Esophagus muscularis mucosa (tissue), 4 donors: ENCODE data around the gene CHST12. TPM values are rescaled to one million over a fixed set of nuclear protein-coding genes. Genes with fewer than 3 reads are reported as not detected.

ENCODE experiments used
- DNase-seq: peaks from one replicate; pipeline ENCODE4 v3.0.0-alpha.2; 2017; ENCODE audit errors: extremely low spot score
- H3K27ac ChIP-seq, 4 donors: fragments of 200-600 bp; sonication (generic); replicated peaks in 1 of 4; 1 replicate in 3 of 4; 2 replicates in 1 of 4; pipeline ENCODE4 v1.5.1; 2016 to 2019; ENCODE audit warnings: mild to moderate bottlenecking in 1 of 4
- H3K27me3 ChIP-seq, 4 donors: fragments of 200-600 bp; sonication (generic); one replicate each; pipeline versions ENCODE4 v1.5.1 to v1.6.0; 2016 to 2019
- H3K36me3 ChIP-seq, 4 donors: fragments of 200-600 bp; sonication (generic); one replicate each; pipeline ENCODE4 v1.5.1; 2016 to 2019
- H3K4me1 ChIP-seq, 4 donors: fragments of 200-600 bp; sonication (generic); one replicate each; pipeline ENCODE4 v1.5.1; 2016 to 2019
- H3K4me3 ChIP-seq, 4 donors: fragments of 200-600 bp; sonication (generic); 1 replicate in 2 of 4; 2 replicates in 2 of 4; pipeline ENCODE4 v1.5.1; 2016 to 2019; ENCODE audit warnings: mild to moderate bottlenecking in 4 of 4, moderate library complexity in 1 of 4
- H3K9me3 ChIP-seq, 4 donors: fragments of 200-600 bp; sonication (generic); 1 replicate in 3 of 4; 2 replicates in 1 of 4; pipeline ENCODE4 v1.5.1; 2016 to 2019
- CTCF ChIP-seq, 3 experiments: fragments of 200-600 bp in 2 of 3; fragments of 450-650 bp in 1 of 3; sonication (generic) in 2 of 3; IDR thresholded peaks; one replicate each; pipeline ENCODE4 v1.5.1; 2017 to 2019; ENCODE audit warnings: antibody characterized with exemption in 3 of 3, mild to moderate bottlenecking in 2 of 3, moderate library complexity in 1 of 3
- EP300 ChIP-seq: sonication (generic); formaldehyde crosslinking; IDR thresholded peaks from one replicate; pipeline ENCODE4 v1.6.1; 2017; ENCODE audit warnings: antibody characterized with exemption
- POLR2A ChIP-seq: fragments of 450-650 bp; IDR thresholded peaks from one replicate; pipeline ENCODE4 v1.6.1; 2017; ENCODE audit warnings: antibody characterized with exemption, moderate library complexity, mild to moderate bottlenecking, low read depth
- POLR2AphosphoS5 ChIP-seq, 2 donors: sonication (generic); formaldehyde crosslinking; IDR thresholded peaks; one replicate each; pipeline ENCODE4 v1.6.1; 2017; ENCODE audit warnings: antibody characterized with exemption in 2 of 2
- WGBS: methylation state at CpG from one replicate; pipeline ENCODE4 v1.1.5; 2018; 5-methylcytosine and 5-hydroxymethylcytosine counted together
- intact Hi-C: fragments of 100-400 bp; cut with DNase I; formaldehyde crosslinking; loops from one replicate; pipeline ENCODE4 v1.15.1; 2023
- total RNA-seq, 4 donors: library from RNA; depleted of rRNA; stranded (reverse); fragments of >200 nt; gene quantifications; one replicate each; pipeline versions ENCODE4 v1.1.0 to v1.2.1, GENCODE V29; 2016

The CHST12 gene
- total RNA-seq, 4 donors from 2014 or later: 6.6 to 24.0 (median 14.8) TPM

GRCh38 chr7:2431260-2431867 is 28.0 kb downstream of the CHST12 start:
- Histone ChIP-seq H3K36me3 (peaks cover 18 to 41% (median 37%) of the 10 kb centered on the region in 4 donors), H3K4me3 (no peak overlapping the region), H3K4me1 (no peaks in the 10 kb centered on the region), H3K27ac (no peak overlapping the region), H3K27me3 (no peaks in the 10 kb centered on the region), H3K9me3 (peaks cover 0 to 12% (median 0%) of the 10 kb centered on the region in 4 donors)
- intact Hi-C loops: no loop called here
- no peak for DNase-seq
- 81% methylated on average over 3 of the region's 3 CpGs for WGBS
- no peak for TF ChIP-seq POLR2AphosphoS5 (IDR thresholded peaks at IDR 0.05)
- peak in 1 of 3 experiments; percentile 39 for TF ChIP-seq CTCF (IDR thresholded peaks at IDR 0.05)

- H3K4me1 ChIP-seq: peaks cover 0 to 8% (median 3%) of the 10 kb centered on the region in 4 donors
- WGBS: 98% methylated on average over 73 of the region's 85 CpGs
Measured at GRCh38 chr7:2432910-2433712, 29.7 kb downstream of the CHST12 start.

GRCh38 chr7:2433713-2434550 is 30.5 kb downstream of the CHST12 start:
- Histone ChIP-seq H3K27me3 (no peaks in the 10 kb centered on the region), H3K9me3 (peaks cover 0 to 12% (median 0%) of the 10 kb centered on the region in 4 donors), H3K27ac (no peak overlapping the region), H3K36me3 (peaks cover 18 to 61% (median 41%) of the 10 kb centered on the region in 4 donors), H3K4me1 (peaks cover 0 to 15% (median 5%) of the 10 kb centered on the region in 4 donors), H3K4me3 (no peak overlapping the region)
- WGBS: 95% methylated on average over 42 of the region's 42 CpGs
- no peak for DNase-seq
- TF ChIP-seq CTCF (IDR thresholded peaks at IDR 0.05) (no peak), EP300 (no peak), POLR2AphosphoS5 (IDR thresholded peaks at IDR 0.05) (no peak), POLR2A (no peak)
- intact Hi-C loops: no loop called here

More at GRCh38 chr7:2432910-2433712, 29.7 kb downstream of the CHST12 start:
- no peak overlapping the region for H3K27ac ChIP-seq
- H3K36me3 ChIP-seq: peaks cover 18 to 57% (median 41%) of the 10 kb centered on the region in 4 donors
- no peak for TF ChIP-seq CTCF (IDR thresholded peaks at IDR 0.05)
- TF ChIP-seq POLR2A: no peak
- no peak for TF ChIP-seq EP300
- DNase-seq: no peak
- no peak overlapping the region for H3K4me3 ChIP-seq
- peaks cover 0 to 12% (median 0%) of the 10 kb centered on the region in 4 donors for H3K9me3 ChIP-seq
- intact Hi-C loops: no loop called here
- H3K27me3 ChIP-seq: no peaks in the 10 kb centered on the region

- H3K27ac ChIP-seq: no peak overlapping the region
- WGBS: 92% methylated on average over 5 of the region's 5 CpGs
- no peak for TF ChIP-seq POLR2A
- no peak for TF ChIP-seq CTCF (IDR thresholded peaks at IDR 0.05)
- no peak for TF ChIP-seq EP300
- TF ChIP-seq POLR2AphosphoS5 (IDR thresholded peaks at IDR 0.05): no peak
- H3K4me3 ChIP-seq: no peak overlapping the region
- peaks cover 0 to 15% (median 5%) of the 10 kb centered on the region in 4 donors for H3K4me1 ChIP-seq
- H3K27me3 ChIP-seq: no peaks in the 10 kb centered on the region
- intact Hi-C loops: no loop called here
- peaks cover 0 to 12% (median 0%) of the 10 kb centered on the region in 4 donors for H3K9me3 ChIP-seq
- no peak for DNase-seq
- H3K36me3 ChIP-seq: peaks cover 18 to 65% (median 46%) of the 10 kb centered on the region in 4 donors
Measured at GRCh38 chr7:2435146-2435545, 31.7 kb downstream of the CHST12 start.
